Activated CD4-positive, alpha-beta T cell treated with anti-CD3 and anti-CD28 coated beads for 4 hours (primary cell): ENCODE data around the gene TPRG1L.

Experiments used
- DNase-seq, 2 donors: peaks; one replicate each; pipeline ENCODE4 v3.0.0-alpha.2; 2020

Gene TPRG1L

GRCh38 chr1:3594706-3595377 lies 30.0 kb upstream of the TPRG1L start:
- no peak for DNase-seq

- DNase-seq, result no peak
These were observed 28.9 kb upstream of the TPRG1L start for GRCh38 chr1:3595949-3596348.

- no peak for DNase-seq
These were observed 27.9 kb upstream of the TPRG1L start for GRCh38 chr1:3596663-3597598.

DNA sequence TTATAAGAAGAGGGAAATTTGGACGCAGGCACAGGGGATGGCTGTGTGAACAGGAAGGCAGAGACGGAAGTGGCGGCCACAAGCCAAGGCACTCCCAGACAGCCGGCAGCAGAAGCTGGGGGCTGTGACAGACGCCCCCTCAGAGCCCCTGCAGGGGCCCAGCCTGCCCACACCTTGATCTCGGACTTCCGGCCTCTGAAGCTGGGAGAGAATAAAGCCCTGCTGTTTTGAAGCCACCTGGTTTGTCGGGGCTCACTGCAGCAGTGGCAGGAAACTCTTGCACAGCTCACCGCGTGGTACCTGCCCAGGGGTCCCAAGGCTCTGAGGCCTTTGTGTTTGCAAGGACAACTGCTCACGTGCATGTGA lies 27.2 kb upstream of the TPRG1L start:
- DNase-seq, result no peak

DNA sequence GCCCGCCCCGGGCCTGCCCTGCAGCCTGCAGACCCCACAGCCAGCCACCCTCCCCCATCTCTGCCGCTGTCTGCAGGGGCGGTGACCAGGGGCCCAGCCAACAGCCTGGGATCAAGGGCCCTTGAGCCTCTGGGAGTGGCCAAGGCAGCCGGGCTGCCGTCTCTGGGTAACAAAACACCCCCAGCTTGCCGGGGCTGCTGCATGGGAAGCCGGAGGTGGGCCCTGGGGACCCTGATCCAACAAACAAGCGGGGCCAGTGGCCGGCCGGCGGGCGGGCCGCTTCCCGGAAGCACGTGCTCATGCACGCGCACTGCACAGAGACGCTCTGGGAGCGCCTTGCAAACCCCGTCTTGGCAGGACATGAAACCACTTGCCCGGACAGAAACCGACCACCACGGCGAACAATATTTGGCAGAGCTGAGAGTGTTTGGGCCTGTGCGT lies 26.7 kb upstream of the TPRG1L start:
- DNase-seq, result no peak

GRCh38 chr1:3598522-3599285 lies 26.1 kb upstream of the TPRG1L start:
- no peak for DNase-seq

GRCh38 chr1:3599286-3599811 lies 25.5 kb upstream of the TPRG1L start:
- DNase-seq, result no peak

GRCh38 chr1:3599816-3600215 lies 25.0 kb upstream of the TPRG1L start:
- DNase-seq, result no peak

- DNase-seq, result no peak
These were observed 24.5 kb upstream of the TPRG1L start for GRCh38 chr1:3600354-3600753.

DNA sequence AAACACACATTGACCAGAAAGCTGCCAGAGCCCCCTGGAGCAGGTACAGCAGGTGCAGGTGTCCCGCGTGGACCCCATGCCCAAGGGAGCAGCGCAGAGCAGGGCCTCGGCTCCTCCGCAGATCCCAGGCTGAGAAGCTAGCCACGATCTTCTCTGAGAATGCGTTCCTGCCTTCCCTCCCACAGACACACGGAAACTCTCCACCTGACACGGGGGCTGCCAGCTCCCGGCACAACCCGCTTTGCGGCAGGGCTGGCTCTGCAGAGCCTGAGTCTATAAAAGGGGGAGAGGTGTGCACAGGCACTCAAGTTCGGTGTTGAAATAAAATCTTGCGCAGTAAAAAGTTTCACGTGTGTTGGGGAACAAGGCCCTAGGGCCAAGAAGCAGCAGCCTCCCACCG lies 23.1 kb upstream of the TPRG1L start:
- DNase-seq, result no peak

DNA sequence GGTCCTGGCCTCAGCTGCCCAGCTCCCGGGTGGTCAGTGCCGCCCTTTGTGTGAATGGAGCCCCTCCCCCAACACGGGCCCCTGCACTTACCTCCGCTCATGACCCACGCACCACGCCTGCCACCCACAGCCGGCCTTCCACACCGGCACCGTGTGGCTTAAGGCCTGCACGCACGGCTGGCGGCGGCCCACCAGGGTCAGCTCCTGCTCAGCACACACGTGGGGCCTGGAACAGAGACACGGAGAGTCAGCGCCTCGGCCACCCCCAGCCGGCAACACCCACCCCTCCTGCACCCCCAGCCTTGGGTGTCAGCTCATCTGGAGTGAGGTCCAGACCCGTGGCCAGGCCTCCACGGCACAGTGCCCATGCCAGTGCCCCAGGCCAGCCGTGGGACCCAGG lies 22.4 kb upstream of the TPRG1L start:
- DNase-seq, result no peak

DNA sequence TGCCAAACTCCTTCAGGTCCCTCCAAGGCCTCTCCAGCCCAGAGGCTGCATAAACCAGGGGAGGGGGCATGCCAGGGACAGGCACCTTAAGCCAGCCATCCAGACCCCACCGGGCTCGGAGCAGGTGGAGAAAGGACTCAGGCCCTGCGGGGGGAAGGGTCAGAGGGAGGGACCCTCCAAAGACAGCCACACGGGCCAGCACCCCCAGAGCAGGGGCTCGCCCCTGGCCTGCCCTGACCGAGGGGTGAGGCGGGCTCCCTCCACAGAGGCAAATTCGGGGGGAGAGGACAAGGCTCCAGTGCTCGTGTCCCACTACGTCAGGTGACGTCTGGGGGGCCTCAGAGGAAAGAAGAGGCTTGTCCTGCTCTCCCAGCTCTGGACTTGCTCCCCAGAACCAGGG lies 21.7 kb upstream of the TPRG1L start:
- DNase-seq, result no peak

DNA sequence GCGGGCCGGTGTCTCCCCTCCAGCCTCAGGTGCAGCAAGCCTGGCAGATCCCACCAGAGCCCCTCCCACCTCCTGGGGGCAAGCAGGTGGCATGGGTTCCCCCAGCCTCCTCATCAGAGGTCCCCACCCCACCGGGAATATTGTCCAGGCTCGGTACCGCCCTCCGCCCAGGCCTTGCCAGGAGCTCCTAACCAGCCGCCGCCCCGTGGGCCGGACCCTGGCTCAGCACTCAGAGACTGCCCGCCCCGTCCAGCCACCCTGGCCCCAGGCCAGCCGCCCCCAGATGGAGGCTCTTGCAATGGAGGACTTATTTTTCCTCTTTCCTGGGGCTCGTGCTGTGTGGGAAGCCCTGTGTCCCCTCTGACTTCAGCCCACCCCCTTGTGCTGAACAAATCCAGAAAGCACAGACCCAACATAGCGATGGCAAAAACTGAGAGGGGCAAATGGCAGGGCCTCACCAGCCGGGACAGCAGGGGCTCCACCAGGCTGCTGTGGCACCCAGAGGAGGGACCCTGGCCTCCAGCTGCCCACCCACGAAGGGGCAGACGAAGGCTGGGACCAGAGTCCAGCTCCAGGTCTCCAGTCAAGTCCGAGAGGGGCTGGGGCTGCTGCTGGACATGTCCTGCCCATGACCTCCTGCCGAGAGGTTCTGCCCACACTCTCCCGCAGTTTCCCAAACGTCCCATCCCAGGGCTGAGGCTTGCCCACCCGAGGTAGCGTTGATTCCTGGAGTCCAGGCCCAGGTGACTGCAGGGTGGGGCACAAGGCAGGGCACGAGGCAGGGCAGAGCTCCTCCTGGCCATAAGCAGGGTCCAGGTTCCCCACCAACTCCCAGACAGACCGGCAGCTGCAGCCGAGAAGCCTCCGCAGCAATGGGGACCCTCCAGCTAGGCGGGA lies 21.0 kb upstream of the TPRG1L start:
- DNase-seq, result no peak

- no peak for DNase-seq
These were observed 20.3 kb upstream of the TPRG1L start for GRCh38 chr1:3604468-3604974.

DNA sequence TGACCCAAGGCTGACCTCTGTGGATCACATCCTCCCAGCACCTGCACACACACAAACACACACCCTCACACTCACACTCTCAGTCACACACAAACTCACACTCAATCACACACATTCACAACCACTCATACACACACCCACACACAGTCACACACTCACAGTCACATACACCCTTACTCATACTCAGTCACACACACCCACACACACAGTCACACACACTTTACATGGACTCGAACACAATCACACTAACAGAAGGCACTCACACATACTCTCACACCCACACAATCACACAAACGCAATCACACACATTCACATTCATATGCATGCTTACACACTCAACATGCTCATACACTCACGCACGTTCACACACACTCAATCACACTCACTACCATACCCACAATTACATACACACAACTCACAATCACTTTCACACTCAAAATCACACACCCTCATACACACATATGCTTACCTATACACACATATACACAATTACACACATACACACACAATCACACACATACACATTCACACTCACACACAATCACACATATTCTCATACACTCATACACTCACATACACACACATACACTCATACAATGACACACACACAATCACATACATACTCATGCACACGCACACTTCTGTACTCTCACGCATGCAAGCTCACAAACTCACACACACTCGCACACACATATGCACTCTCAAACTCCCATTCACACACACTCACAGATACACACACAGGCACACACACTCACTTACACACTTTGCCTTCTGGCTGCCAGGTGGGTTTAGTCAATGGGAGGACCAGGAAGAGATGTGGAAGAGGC lies 19.6 kb upstream of the TPRG1L start:
- DNase-seq, result no peak

GRCh38 chr1:3606779-3607702 lies 17.8 kb upstream of the TPRG1L start:
- no peak for DNase-seq

GRCh38 chr1:3607703-3608065 lies 17.1 kb upstream of the TPRG1L start:
- DNase-seq, result no peak

- no peak for DNase-seq
These were observed 16.7 kb upstream of the TPRG1L start for GRCh38 chr1:3608154-3608553.

DNA sequence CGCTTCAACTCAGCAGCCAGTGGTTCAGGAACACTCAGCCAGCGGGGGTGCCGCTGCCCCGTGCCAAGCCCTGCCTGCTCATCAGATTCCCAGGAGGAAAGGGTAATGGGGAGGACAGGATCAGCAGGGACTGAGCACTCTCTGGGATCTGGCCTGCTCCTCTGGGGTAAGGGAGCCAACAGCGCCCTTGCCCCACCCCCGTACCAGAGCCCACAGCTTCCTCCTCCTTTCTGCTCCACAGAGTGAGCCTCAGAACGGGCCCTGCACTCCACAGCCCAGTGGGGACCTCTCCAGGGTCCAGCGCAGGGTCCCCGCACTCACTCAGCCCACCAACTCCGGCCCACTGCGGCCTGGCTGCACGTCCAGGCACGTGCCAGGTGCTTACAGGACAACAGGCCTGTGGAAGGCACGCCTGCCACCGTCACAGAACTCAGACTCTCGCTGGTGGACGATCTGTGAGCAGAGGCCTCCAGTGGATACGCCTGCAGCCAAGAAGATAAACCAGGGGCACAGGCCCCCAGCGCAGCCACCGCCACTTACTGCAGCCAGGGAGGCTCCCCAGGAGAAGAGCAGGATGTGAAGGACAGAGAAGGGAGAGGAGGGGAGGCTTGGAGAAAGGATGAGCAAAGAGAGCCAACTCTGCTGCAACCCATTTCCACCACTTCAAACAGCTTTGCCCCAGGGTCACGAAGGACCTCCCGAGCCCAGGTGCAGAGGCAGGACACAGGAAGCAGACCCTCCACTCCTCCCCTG lies 15.6 kb upstream of the TPRG1L start:
- no peak for DNase-seq
